NB4 (cell line): ENCODE data around the gene KCNQ5.

Experiments
- CTCF ChIP-seq: IDR thresholded peaks from one replicate; pipeline ENCODE4 v1.5.1; 2012; ENCODE audit warnings: low read depth, low read length
- MAX ChIP-seq: IDR thresholded peaks from 2 replicates; pipeline ENCODE4 v1.6.1; 2011; ENCODE audit warnings: low read depth, low read length

DNA sequence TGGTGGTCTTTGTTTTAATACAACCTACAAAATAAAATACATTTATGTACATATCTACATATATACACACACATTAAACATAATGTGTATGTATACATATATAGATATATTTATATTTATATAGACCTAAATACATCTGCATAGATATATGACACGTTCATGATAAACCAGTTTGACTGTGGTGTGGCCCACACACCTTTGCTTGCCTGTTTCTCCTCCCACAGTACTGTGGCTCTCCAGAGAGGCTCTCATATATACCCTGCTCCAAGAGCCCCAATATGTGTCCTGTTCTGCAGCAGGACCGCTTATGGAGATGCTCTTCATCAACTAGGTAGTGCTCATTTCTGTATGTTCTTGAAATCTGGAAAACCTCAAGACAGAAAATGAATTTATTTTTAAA lies 207.0 kb downstream of the KCNQ5 start:
- no peak for TF ChIP-seq CTCF
- TF ChIP-seq MAX = no peak
